GM23338 (cell line): ENCODE measurements around the gene AQP7. TPM values are rescaled to one million over a fixed set of nuclear protein-coding genes. Genes with fewer than 3 reads are reported as not detected.
A peak's percentile ranks its signal among the peaks of the same experiment; 100 is the strongest.

ENCODE experiments used
- ATAC-seq: fragments of 200-7000 bp; cut with Tn5 transposase; 3 replicates; pipeline ENCODE4 v1.9.1; 2020
- DNase-seq: peaks from one replicate; pipeline ENCODE4 v3.0.0-alpha.2; 2015; ENCODE audit warnings: low spot score
- H2AFZ ChIP-seq: fragments of 200-600 bp; sonication (generic); 2 replicates; pipeline ENCODE4 v1.8.0; 2016; ENCODE audit warnings: antibody characterized with exemption, mild to moderate bottlenecking, moderate library complexity
- H3F3A ChIP-seq: fragments of 200-600 bp; sonication (generic); replicated peaks from 2 replicates; pipeline ENCODE4 v1.8.0; 2017; ENCODE audit warnings: antibody characterized with exemption, mixed run types, low read depth
- H3K27ac ChIP-seq: fragments of 200-600 bp; sonication (generic); 2 replicates; pipeline ENCODE4 v1.6.1; 2016; ENCODE audit warnings: low read depth
- H3K27me3 ChIP-seq: fragments of 200-600 bp; sonication (generic); 2 replicates; pipeline ENCODE4 v1.8.0; 2016; ENCODE audit warnings: mild to moderate bottlenecking, mixed run types, moderate library complexity; ENCODE audit not compliant: insufficient read depth
- H3K36me3 ChIP-seq: fragments of 200-600 bp; sonication (generic); 2 replicates; pipeline ENCODE4 v1.8.0; 2016; ENCODE audit warnings: mild to moderate bottlenecking; ENCODE audit not compliant: insufficient read depth
- H3K4me1 ChIP-seq: fragments of 200-600 bp; sonication (generic); 2 replicates; pipeline ENCODE4 v1.8.0; 2016; ENCODE audit warnings: mild to moderate bottlenecking, moderate library complexity; ENCODE audit not compliant: insufficient read depth
- H3K4me2 ChIP-seq: fragments of 200-600 bp; sonication (generic); 2 replicates; pipeline ENCODE4 v1.7.1; 2017; ENCODE audit warnings: mixed run types
- H3K4me3 ChIP-seq: fragments of 200-600 bp; sonication (generic); 2 replicates; pipeline ENCODE4 v1.6.1; 2016; ENCODE audit warnings: mixed run types
- H3K79me2 ChIP-seq: fragments of 200-600 bp; sonication (generic); replicated peaks from 2 replicates; pipeline ENCODE4 v1.8.0; 2017; ENCODE audit warnings: mild to moderate bottlenecking; ENCODE audit not compliant: insufficient read depth
- H3K9me2 ChIP-seq: fragments of 200-600 bp; sonication (generic); 2 replicates; pipeline ENCODE4 v1.8.0; 2017; ENCODE audit not compliant: insufficient read depth
- H4K20me1 ChIP-seq: fragments of 200-600 bp; sonication (generic); replicated peaks from 2 replicates; pipeline ENCODE4 v1.8.0; 2017; ENCODE audit warnings: mild to moderate bottlenecking; ENCODE audit not compliant: insufficient read depth
- H3K27ac Mint-ChIP-seq: 2 replicates; pipeline ENCODE4 v1.8.0; 2020; ENCODE audit warnings: inconsistent platforms, mild to moderate bottlenecking, moderate library complexity, mixed read lengths
- H3K27me3 Mint-ChIP-seq: 3 replicates; pipeline ENCODE4 v1.8.0; 2022; ENCODE audit warnings: low read depth, mild to moderate bottlenecking, moderate library complexity, mixed read lengths, inconsistent platforms; ENCODE audit not compliant: insufficient read depth, poor library complexity
- H3K36me3 Mint-ChIP-seq: 3 replicates; pipeline ENCODE4 v1.8.0; 2021; ENCODE audit warnings: low read depth, mild to moderate bottlenecking, inconsistent platforms, moderate library complexity, mixed read lengths
- H3K4me1 Mint-ChIP-seq: 3 replicates; pipeline ENCODE4 v1.8.0; 2020; ENCODE audit warnings: mild to moderate bottlenecking, inconsistent platforms, mixed read lengths
- H3K4me3 Mint-ChIP-seq: 3 replicates; pipeline ENCODE4 v1.8.0; 2021; ENCODE audit warnings: moderate library complexity, mild to moderate bottlenecking, inconsistent platforms, mixed read lengths
- H3K9me3 Mint-ChIP-seq: 3 replicates; pipeline ENCODE4 v1.8.0; 2020; ENCODE audit warnings: moderate library complexity, mild to moderate bottlenecking, inconsistent platforms, mixed read lengths
- CREB1 ChIP-seq: fragments of 250-450 bp; sonication (Bioruptor Pico); IDR thresholded peaks from 2 replicates; pipeline ENCODE4 v1.5.0; 2020; ENCODE audit warnings: low read depth, mild to moderate bottlenecking, moderate library complexity
- EZH2 ChIP-seq: fragments of 200-600 bp; sonication (generic); IDR thresholded peaks from one replicate; pipeline ENCODE4 v1.8.0; 2017; ENCODE audit warnings: antibody characterized with exemption, mild to moderate bottlenecking, low read depth; ENCODE audit not compliant: unreplicated experiment
- EZH2phosphoT487 ChIP-seq: fragments of 200-600 bp; sonication (generic); IDR thresholded peaks from one replicate; pipeline ENCODE4 v1.8.1; 2018; ENCODE audit warnings: antibody characterized with exemption; ENCODE audit not compliant: unreplicated experiment
- JUNB ChIP-seq: IDR thresholded peaks from one replicate; pipeline ENCODE4 v1.6.1; 2016; ENCODE audit warnings: antibody characterized with exemption; ENCODE audit not compliant: unreplicated experiment
- NANOG ChIP-seq: IDR thresholded peaks from 2 replicates; pipeline ENCODE4 v1.6.1; 2016; ENCODE audit warnings: antibody characterized with exemption, borderline replicate concordance
- POLR2AphosphoS5 ChIP-seq: IDR thresholded peaks from 2 replicates; pipeline ENCODE4 v1.6.1; 2016; ENCODE audit warnings: antibody characterized with exemption, low read depth
- REST ChIP-seq: IDR thresholded peaks from one replicate; pipeline ENCODE4 v1.6.1; 2018; ENCODE audit warnings: antibody characterized with exemption; ENCODE audit not compliant: unreplicated experiment
- STAT1 ChIP-seq: IDR thresholded peaks from one replicate; pipeline ENCODE4 v1.6.1; 2016; ENCODE audit warnings: antibody characterized with exemption; ENCODE audit not compliant: unreplicated experiment
- ZNF114 ChIP-seq: fragments of 250-450 bp; sonication (Bioruptor Pico); IDR thresholded peaks from 2 replicates; pipeline ENCODE4 v1.5.0; 2020; ENCODE audit warnings: mild to moderate bottlenecking, moderate library complexity
- ZNF331 ChIP-seq: fragments of 250-450 bp; sonication (Bioruptor Pico); IDR thresholded peaks from 2 replicates; pipeline ENCODE4 v1.5.0; 2020; ENCODE audit warnings: low read depth, mild to moderate bottlenecking, moderate library complexity
- polyA plus RNA-seq: library from polyadenylated mRNA; unstranded; fragments of >200 nt; fragmentation: Nextera tagmentation; extraction: Ambion mirVana; gene quantifications from 2 replicates; pipeline ENCODE4 v1.2.1, GENCODE V29; 2016
- total RNA-seq: library from RNA; depleted of rRNA; stranded (reverse); fragments of >200 nt; shearing (Covaris generic); gene quantifications from 2 replicates; pipeline ENCODE4 v1.2.3, GENCODE V29; 2014
- TF ChIP-seq, protein P1 (sequence below), 2 experiments: fragments of 200-600 bp in 1 of 2; sonication (generic) in 1 of 2; conservative IDR thresholded peaks; 2 replicates each; pipeline versions ENCODE4 v1.5.1 to v1.6.1; 2016 to 2017; ENCODE audit warnings: antibody characterized with exemption in 2 of 2, low read depth in 2 of 2, mild to moderate bottlenecking in 2 of 2, moderate library complexity in 1 of 2
- TF ChIP-seq, protein P2 (sequence below): IDR thresholded peaks from 2 replicates; pipeline ENCODE4 v1.6.1; 2016; ENCODE audit warnings: antibody characterized with exemption
- TF ChIP-seq, protein P3 (sequence below): fragments of 250-450 bp; sonication (Bioruptor Pico); IDR thresholded peaks from 2 replicates; pipeline ENCODE4 v1.5.0; 2020; ENCODE audit warnings: mild to moderate bottlenecking, moderate library complexity

The AQP7 gene
- total and polyA plus RNA-seq, 2 experiments from 2014 or later = not detected

DNA sequence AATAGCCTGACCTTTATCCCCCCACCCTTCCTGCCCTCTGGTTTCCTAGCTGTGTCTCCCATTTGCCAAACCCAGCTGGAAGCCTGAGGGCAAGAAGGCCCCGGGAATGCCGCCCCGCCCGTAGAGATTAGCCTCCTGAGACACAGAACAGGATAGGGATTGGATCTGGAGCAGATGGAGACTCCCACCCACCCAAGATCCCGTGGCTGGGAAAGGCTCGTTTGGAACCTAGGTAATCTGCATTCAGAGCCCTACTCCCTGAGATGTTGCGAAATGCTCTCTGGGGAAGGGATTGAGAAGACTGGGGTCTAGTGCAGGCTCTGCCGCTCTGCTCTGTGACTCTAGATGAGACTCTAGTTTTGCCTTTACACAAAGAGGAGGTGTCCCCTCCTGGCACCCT, 34.1 kb upstream of the AQP7 start:
- no peak for DNase-seq
- peak; percentile 17; the same call in 1 of the 3 replicates for ATAC-seq
- Histone ChIP-seq H3K79me2 (no peaks in the 10 kb centered on the region), H3K36me3 (no peaks in the 10 kb centered on the region), H3F3A (no peaks in the 10 kb centered on the region), H3K4me1 (peaks cover 3% of the 10 kb centered on the region; the same call in 1 of the 2 replicates), H2AFZ (peak overlapping the region; percentile 69; the same call in 1 of the 2 replicates), H3K4me2 (no peak overlapping the region), H3K27ac (no peak overlapping the region), H3K4me3 (no peak overlapping the region), H3K27me3 (no peaks in the 10 kb centered on the region), H4K20me1 (no peaks in the 10 kb centered on the region), H3K9me2 (no peaks in the 10 kb centered on the region)
- peaks cover 6% of the 10 kb centered on the region; the same call in 2 of the 3 replicates for H3K4me1 Mint-ChIP-seq
- no peak for TF ChIP-seq REST
- TF ChIP-seq CREB1 (CRISPR knock-in tag) = no peak
- TF ChIP-seq STAT1 = no peak
- TF ChIP-seq ZNF331 (CRISPR knock-in tag) = no peak
- TF ChIP-seq EZH2 = no peak
- TF ChIP-seq, protein P1, sequence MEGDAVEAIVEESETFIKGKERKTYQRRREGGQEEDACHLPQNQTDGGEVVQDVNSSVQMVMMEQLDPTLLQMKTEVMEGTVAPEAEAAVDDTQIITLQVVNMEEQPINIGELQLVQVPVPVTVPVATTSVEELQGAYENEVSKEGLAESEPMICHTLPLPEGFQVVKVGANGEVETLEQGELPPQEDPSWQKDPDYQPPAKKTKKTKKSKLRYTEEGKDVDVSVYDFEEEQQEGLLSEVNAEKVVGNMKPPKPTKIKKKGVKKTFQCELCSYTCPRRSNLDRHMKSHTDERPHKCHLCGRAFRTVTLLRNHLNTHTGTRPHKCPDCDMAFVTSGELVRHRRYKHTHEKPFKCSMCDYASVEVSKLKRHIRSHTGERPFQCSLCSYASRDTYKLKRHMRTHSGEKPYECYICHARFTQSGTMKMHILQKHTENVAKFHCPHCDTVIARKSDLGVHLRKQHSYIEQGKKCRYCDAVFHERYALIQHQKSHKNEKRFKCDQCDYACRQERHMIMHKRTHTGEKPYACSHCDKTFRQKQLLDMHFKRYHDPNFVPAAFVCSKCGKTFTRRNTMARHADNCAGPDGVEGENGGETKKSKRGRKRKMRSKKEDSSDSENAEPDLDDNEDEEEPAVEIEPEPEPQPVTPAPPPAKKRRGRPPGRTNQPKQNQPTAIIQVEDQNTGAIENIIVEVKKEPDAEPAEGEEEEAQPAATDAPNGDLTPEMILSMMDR (conservative IDR thresholded peaks at IDR 0.05; ENCODE audit: low read depth in 2 of 2) = no peak
- TF ChIP-seq, protein P2, sequence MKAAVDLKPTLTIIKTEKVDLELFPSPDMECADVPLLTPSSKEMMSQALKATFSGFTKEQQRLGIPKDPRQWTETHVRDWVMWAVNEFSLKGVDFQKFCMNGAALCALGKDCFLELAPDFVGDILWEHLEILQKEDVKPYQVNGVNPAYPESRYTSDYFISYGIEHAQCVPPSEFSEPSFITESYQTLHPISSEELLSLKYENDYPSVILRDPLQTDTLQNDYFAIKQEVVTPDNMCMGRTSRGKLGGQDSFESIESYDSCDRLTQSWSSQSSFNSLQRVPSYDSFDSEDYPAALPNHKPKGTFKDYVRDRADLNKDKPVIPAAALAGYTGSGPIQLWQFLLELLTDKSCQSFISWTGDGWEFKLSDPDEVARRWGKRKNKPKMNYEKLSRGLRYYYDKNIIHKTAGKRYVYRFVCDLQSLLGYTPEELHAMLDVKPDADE = no peak
- TF ChIP-seq JUNB = no peak
- no peak for TF ChIP-seq POLR2AphosphoS5
- no peak for TF ChIP-seq NANOG
- no peak for TF ChIP-seq ZNF114 (CRISPR knock-in tag)
- no peak for TF ChIP-seq EZH2phosphoT487
- TF ChIP-seq, protein P3, sequence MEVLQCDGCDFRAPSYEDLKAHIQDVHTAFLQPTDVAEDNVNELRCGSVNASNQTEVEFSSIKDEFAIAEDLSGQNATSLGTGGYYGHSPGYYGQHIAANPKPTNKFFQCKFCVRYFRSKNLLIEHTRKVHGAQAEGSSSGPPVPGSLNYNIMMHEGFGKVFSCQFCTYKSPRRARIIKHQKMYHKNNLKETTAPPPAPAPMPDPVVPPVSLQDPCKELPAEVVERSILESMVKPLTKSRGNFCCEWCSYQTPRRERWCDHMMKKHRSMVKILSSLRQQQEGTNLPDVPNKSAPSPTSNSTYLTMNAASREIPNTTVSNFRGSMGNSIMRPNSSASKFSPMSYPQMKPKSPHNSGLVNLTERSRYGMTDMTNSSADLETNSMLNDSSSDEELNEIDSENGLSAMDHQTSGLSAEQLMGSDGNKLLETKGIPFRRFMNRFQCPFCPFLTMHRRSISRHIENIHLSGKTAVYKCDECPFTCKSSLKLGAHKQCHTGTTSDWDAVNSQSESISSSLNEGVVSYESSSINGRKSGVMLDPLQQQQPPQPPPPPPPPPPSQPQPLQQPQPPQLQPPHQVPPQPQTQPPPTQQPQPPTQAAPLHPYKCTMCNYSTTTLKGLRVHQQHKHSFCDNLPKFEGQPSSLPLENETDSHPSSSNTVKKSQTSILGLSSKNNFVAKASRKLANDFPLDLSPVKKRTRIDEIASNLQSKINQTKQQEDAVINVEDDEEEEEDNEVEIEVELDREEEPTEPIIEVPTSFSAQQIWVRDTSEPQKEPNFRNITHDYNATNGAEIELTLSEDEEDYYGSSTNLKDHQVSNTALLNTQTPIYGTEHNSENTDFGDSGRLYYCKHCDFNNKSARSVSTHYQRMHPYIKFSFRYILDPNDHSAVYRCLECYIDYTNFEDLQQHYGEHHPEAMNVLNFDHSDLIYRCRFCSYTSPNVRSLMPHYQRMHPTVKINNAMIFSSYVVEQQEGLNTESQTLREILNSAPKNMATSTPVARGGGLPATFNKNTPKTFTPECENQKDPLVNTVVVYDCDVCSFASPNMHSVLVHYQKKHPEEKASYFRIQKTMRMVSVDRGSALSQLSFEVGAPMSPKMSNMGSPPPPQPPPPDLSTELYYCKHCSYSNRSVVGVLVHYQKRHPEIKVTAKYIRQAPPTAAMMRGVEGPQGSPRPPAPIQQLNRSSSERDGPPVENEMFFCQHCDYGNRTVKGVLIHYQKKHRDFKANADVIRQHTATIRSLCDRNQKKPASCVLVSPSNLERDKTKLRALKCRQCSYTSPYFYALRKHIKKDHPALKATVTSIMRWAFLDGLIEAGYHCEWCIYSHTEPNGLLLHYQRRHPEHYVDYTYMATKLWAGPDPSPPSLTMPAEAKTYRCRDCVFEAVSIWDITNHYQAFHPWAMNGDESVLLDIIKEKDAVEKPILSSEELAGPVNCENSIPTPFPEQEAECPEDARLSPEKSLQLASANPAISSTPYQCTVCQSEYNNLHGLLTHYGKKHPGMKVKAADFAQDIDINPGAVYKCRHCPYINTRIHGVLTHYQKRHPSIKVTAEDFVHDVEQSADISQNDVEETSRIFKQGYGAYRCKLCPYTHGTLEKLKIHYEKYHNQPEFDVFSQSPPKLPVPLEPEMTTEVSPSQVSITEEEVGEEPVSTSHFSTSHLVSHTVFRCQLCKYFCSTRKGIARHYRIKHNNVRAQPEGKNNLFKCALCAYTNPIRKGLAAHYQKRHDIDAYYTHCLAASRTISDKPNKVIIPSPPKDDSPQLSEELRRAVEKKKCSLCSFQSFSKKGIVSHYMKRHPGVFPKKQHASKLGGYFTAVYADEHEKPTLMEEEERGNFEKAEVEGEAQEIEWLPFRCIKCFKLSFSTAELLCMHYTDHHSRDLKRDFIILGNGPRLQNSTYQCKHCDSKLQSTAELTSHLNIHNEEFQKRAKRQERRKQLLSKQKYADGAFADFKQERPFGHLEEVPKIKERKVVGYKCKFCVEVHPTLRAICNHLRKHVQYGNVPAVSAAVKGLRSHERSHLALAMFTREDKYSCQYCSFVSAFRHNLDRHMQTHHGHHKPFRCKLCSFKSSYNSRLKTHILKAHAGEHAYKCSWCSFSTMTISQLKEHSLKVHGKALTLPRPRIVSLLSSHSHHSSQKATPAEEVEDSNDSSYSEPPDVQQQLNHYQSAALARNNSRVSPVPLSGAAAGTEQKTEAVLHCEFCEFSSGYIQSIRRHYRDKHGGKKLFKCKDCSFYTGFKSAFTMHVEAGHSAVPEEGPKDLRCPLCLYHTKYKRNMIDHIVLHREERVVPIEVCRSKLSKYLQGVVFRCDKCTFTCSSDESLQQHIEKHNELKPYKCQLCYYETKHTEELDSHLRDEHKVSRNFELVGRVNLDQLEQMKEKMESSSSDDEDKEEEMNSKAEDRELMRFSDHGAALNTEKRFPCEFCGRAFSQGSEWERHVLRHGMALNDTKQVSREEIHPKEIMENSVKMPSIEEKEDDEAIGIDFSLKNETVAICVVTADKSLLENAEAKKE = no peak
- H3K9me3 Mint-ChIP-seq = no peaks in the 10 kb centered on the region
- H3K27ac Mint-ChIP-seq = no peak overlapping the region
- H3K4me3 Mint-ChIP-seq = no peak overlapping the region
- no peaks in the 10 kb centered on the region for H3K36me3 Mint-ChIP-seq
- peaks cover 12% of the 10 kb centered on the region for H3K27me3 Mint-ChIP-seq
